OCI-LY1 (cell line): ENCODE measurements around the gene OR1S2.

Experiments used
- CTCF ChIP-seq: fragments of 200-600 bp; sonication (generic), shearing (Covaris generic); IDR thresholded peaks from 2 replicates; pipeline ENCODE4 v1.5.1; 2017; ENCODE audit warnings: mild to moderate bottlenecking, antibody characterized with exemption, low read length, moderate library complexity, mixed read lengths
- EZH2 ChIP-seq: fragments of 200-600 bp; sonication (generic), shearing (Covaris generic); IDR thresholded peaks from 2 replicates; pipeline ENCODE4 v1.8.0; 2017; ENCODE audit warnings: borderline replicate concordance, mixed run types, mild to moderate bottlenecking, antibody characterized with exemption, low read length, moderate library complexity, mixed read lengths

DNA sequence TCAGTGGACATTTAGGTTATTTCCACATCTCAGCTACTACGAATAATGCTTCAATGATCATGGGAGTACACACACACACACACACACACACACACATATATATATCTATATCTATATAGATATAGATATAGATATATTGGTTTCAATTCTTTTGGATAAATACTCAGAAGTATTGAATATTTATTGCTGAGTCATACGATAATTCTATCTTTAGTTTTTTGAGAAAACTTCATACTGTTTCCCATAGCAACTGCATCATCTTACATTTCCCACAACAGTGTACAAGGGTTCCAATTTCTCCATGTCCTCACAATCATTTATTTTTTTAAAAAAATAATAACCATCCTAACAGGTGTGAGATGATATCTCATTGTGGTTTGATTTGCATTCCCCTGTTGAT is 8.0 kb downstream of the OR1S2 start:
- no peak for TF ChIP-seq CTCF
- no peak for TF ChIP-seq EZH2
